OCI-LY7 (cell line): ENCODE data around the gene ENOSF1. TPM values are rescaled to one million over a fixed set of nuclear protein-coding genes. Genes with fewer than 3 reads are reported as not detected.
A peak's percentile ranks its signal among the peaks of the same experiment; 100 is the strongest.

ENCODE experiments used
- BruUV-seq: library from RNA; stranded (reverse); fragments of 400-500 nt; replicated peaks from 2 replicates; lab custom pipeline; 2021; lab: Mats Ljungman, UMichigan
- CTCF ChIA-PET: fragments of 300-600 bp; sonication (Branson Sonifier 250); formaldehyde crosslinking; loops from one replicate; lab custom pipeline; 2022; ENCODE audit warnings: antibody characterized with exemption; ENCODE audit not compliant: unreplicated experiment; lab: Charles Lee
- POLR2A ChIA-PET: fragments of 300-600 bp; sonication (Branson Sonifier 250); formaldehyde crosslinking; loops from one replicate; lab custom pipeline; 2022; ENCODE audit warnings: antibody characterized with exemption; lab: Charles Lee
- DNase-seq: peaks from one replicate; pipeline ENCODE4 v3.0.0-alpha.2; 2015; ENCODE audit warnings: low spot score
- H2AFZ ChIP-seq: fragments of 200-600 bp; sonication (generic), shearing (Covaris generic); 2 replicates; pipeline ENCODE4 v1.6.1; 2014; ENCODE audit warnings: mild to moderate bottlenecking, antibody characterized with exemption, low read length, moderate library complexity
- H3K27ac ChIP-seq: fragments of 200-600 bp; sonication (generic); 2 replicates; pipeline ENCODE4 v1.5.1; 2014; ENCODE audit warnings: mixed run types, low read depth, mild to moderate bottlenecking, moderate library complexity, low read length, inconsistent platforms; ENCODE audit not compliant: poor library complexity, severe bottlenecking
- H3K36me3 ChIP-seq: fragments of 200-600 bp; sonication (generic); 2 replicates; pipeline ENCODE4 v1.6.1; 2014; ENCODE audit warnings: mild to moderate bottlenecking, antibody characterized with exemption, low read length, moderate library complexity, mixed read lengths; ENCODE audit not compliant: insufficient read depth
- H3K4me1 ChIP-seq: fragments of 200-600 bp; sonication (generic); 2 replicates; pipeline ENCODE4 v1.5.1; 2014; ENCODE audit warnings: mild to moderate bottlenecking, low read length; ENCODE audit not compliant: insufficient read depth, poor library complexity, severe bottlenecking
- H3K4me2 ChIP-seq: fragments of 200-600 bp; sonication (generic); 2 replicates; pipeline ENCODE4 v1.6.1; 2014; ENCODE audit warnings: mild to moderate bottlenecking, low read length
- H3K4me3 ChIP-seq: fragments of 200-600 bp; sonication (generic); 2 replicates; pipeline ENCODE4 v1.5.1; 2014; ENCODE audit warnings: mild to moderate bottlenecking, low read depth, low read length; ENCODE audit not compliant: poor library complexity, severe bottlenecking
- H3K79me2 ChIP-seq: fragments of 200-600 bp; sonication (generic); 2 replicates; pipeline ENCODE4 v1.6.1; 2016; ENCODE audit warnings: low read depth, mild to moderate bottlenecking, low read length, moderate library complexity, mixed read lengths; ENCODE audit not compliant: insufficient read depth
- H3K9me2 ChIP-seq: fragments of 200-600 bp; sonication (generic); 2 replicates; pipeline ENCODE4 v1.6.1; 2016; ENCODE audit warnings: mild to moderate bottlenecking, low read length, mixed read lengths; ENCODE audit not compliant: insufficient read depth
- H3K9me3 ChIP-seq: fragments of 200-600 bp; sonication (generic); 2 replicates; pipeline ENCODE4 v1.6.1; 2014; ENCODE audit warnings: mild to moderate bottlenecking, mixed run types, low read length, mixed read lengths
- H4K20me1 ChIP-seq: fragments of 200-600 bp; sonication (generic); 2 replicates; pipeline ENCODE4 v1.6.1; 2014; ENCODE audit warnings: mild to moderate bottlenecking, antibody characterized with exemption, low read length, moderate library complexity, mixed read lengths; ENCODE audit not compliant: insufficient read depth
- EZH2phosphoT487 ChIP-seq: fragments of 200-600 bp; sonication (generic); IDR thresholded peaks from 2 replicates; pipeline ENCODE4 v1.6.1; 2018; ENCODE audit warnings: low read depth, borderline replicate concordance, mild to moderate bottlenecking, mixed run types, antibody characterized with exemption, low read length, moderate library complexity, mixed read lengths
- intact Hi-C: fragments of 100-400 bp; cut with micrococcal nuclease; formaldehyde crosslinking; loops from one replicate; pipeline ENCODE4 v1.10.0; 2022; ENCODE audit not compliant: unreplicated experiment
- total RNA-seq, 2 experiments: library from RNA; depleted of rRNA in 1 of 2; stranded (reverse); fragments of >200 nt in 1 of 2; shearing (Covaris generic) in 1 of 2; gene quantifications; 2 replicates each; pipeline ENCODE4 v1.2.3, GENCODE V29; 2014 to 2022
- TF ChIP-seq, protein P1 (sequence below): fragments of 200-600 bp; sonication (generic); conservative IDR thresholded peaks from 2 replicates; pipeline ENCODE4 v1.5.1; 2014; ENCODE audit warnings: mild to moderate bottlenecking, antibody characterized with exemption, low read length, moderate library complexity, mixed read lengths

The ENOSF1 gene
- total RNA-seq, 2 experiments from 2014 or later: 40.1 to 44.0 TPM

- H4K20me1 ChIP-seq: no peaks in the 10 kb centered on the region
- intact Hi-C loops: loop anchor here (2.0 kb wide), 2 partner anchors 89 to 97 kb away; no protein-coding TSS in a partner anchor
- H3K36me3 ChIP-seq: no peaks in the 10 kb centered on the region
- H3K79me2 ChIP-seq: no peaks in the 10 kb centered on the region
- no peaks in the 10 kb centered on the region for H3K4me1 ChIP-seq
- H2AFZ ChIP-seq: no peak overlapping the region
- H3K9me3 ChIP-seq: no peaks in the 10 kb centered on the region
- ChIA-PET POLR2A (no interaction called here), CTCF (no interaction called here)
- BruUV-seq: no TSS peak
- TF ChIP-seq, protein P1, sequence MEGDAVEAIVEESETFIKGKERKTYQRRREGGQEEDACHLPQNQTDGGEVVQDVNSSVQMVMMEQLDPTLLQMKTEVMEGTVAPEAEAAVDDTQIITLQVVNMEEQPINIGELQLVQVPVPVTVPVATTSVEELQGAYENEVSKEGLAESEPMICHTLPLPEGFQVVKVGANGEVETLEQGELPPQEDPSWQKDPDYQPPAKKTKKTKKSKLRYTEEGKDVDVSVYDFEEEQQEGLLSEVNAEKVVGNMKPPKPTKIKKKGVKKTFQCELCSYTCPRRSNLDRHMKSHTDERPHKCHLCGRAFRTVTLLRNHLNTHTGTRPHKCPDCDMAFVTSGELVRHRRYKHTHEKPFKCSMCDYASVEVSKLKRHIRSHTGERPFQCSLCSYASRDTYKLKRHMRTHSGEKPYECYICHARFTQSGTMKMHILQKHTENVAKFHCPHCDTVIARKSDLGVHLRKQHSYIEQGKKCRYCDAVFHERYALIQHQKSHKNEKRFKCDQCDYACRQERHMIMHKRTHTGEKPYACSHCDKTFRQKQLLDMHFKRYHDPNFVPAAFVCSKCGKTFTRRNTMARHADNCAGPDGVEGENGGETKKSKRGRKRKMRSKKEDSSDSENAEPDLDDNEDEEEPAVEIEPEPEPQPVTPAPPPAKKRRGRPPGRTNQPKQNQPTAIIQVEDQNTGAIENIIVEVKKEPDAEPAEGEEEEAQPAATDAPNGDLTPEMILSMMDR: peak; percentile 85
- TF ChIP-seq EZH2phosphoT487: no peak
- DNase-seq: peak; percentile 46
- no peaks in the 10 kb centered on the region for H3K9me2 ChIP-seq
- no peak overlapping the region for H3K4me3 ChIP-seq
- no peak overlapping the region for H3K4me2 ChIP-seq
- H3K27ac ChIP-seq: no peak overlapping the region
Observed at GRCh38 chr18:741931-742512, 29.6 kb upstream of the ENOSF1 start.

- no peak for DNase-seq
- H2AFZ ChIP-seq: no peak overlapping the region
- TF ChIP-seq, protein P1: no peak
- TF ChIP-seq EZH2phosphoT487: no peak
- H3K27ac ChIP-seq: no peak overlapping the region
- H3K4me1 ChIP-seq: no peaks in the 10 kb centered on the region
- H3K9me3 ChIP-seq: no peaks in the 10 kb centered on the region
- no TSS peak for BruUV-seq
- no peak overlapping the region for H3K4me2 ChIP-seq
- intact Hi-C loops: no loop called here
- CTCF ChIA-PET: no interaction called here
- H4K20me1 ChIP-seq: no peaks in the 10 kb centered on the region
- POLR2A ChIA-PET: interaction anchor here (0.7 kb wide), 1 partner anchor 60 kb away, joined by 3 read pairs; no protein-coding TSS in a partner anchor
- H3K79me2 ChIP-seq: no peaks in the 10 kb centered on the region
- H3K36me3 ChIP-seq: no peaks in the 10 kb centered on the region
- no peaks in the 10 kb centered on the region for H3K9me2 ChIP-seq
- no peak overlapping the region for H3K4me3 ChIP-seq
Observed at GRCh38 chr18:732371-732770, 19.9 kb upstream of the ENOSF1 start.

GRCh38 chr18:731185-731584 lies 18.8 kb upstream of the ENOSF1 start:
- BruUV-seq: no TSS peak
- intact Hi-C loops: no loop called here
- H3K27ac ChIP-seq: no peak overlapping the region
- CTCF ChIA-PET: no interaction called here
- no peaks in the 10 kb centered on the region for H3K36me3 ChIP-seq
- no peak for DNase-seq
- no peak overlapping the region for H3K4me3 ChIP-seq
- H2AFZ ChIP-seq: no peak overlapping the region
- H3K4me2 ChIP-seq: no peak overlapping the region
- POLR2A ChIA-PET: interaction anchor here (0.7 kb wide), 1 partner anchor 1266 kb away, joined by 3 read pairs; no protein-coding TSS in a partner anchor
- no peaks in the 10 kb centered on the region for H3K9me2 ChIP-seq
- no peaks in the 10 kb centered on the region for H3K79me2 ChIP-seq
- no peaks in the 10 kb centered on the region for H3K9me3 ChIP-seq
- H4K20me1 ChIP-seq: no peaks in the 10 kb centered on the region
- TF ChIP-seq EZH2phosphoT487: no peak
- TF ChIP-seq, protein P1: no peak
- no peaks in the 10 kb centered on the region for H3K4me1 ChIP-seq
